Suprapubic skin (tissue), 4 donors: ENCODE measurements around the gene ATF5.

Experiments
- CTCF ChIP-seq, 2 donors: fragments of 200-600 bp in 1 of 2; fragments of 450-650 bp in 1 of 2; sonication (generic) in 1 of 2; IDR thresholded peaks; one replicate each; pipeline ENCODE4 v1.5.1; 2016 to 2019; ENCODE audit warnings: antibody characterized with exemption in 2 of 2, mild to moderate bottlenecking in 1 of 2, moderate library complexity in 1 of 2
- POLR2A ChIP-seq, 2 donors: fragments of 450-650 bp; IDR thresholded peaks; one replicate each; pipeline ENCODE4 v1.6.1; 2017; ENCODE audit warnings: antibody characterized with exemption in 2 of 2, mild to moderate bottlenecking in 2 of 2, moderate library complexity in 2 of 2
- POLR2AphosphoS5 ChIP-seq, 3 donors: sonication (generic); formaldehyde crosslinking; IDR thresholded peaks; one replicate each; pipeline ENCODE4 v1.6.1; 2017; ENCODE audit warnings: antibody characterized with exemption in 3 of 3

- peak; percentile 52 to 94 for TF ChIP-seq CTCF (IDR thresholded peaks at IDR 0.05)
- peak in 2 of 3 donors; percentile 60 to 85 for TF ChIP-seq POLR2AphosphoS5 (IDR thresholded peaks at IDR 0.05)
- no peak for TF ChIP-seq POLR2A (IDR thresholded peaks at IDR 0.05)
These were observed 39.2 kb upstream of the ATF5 start for GRCh38 chr19:49889687-49890348.
